MG63 (cell line): ENCODE data around the gene SUPT16H. TPM values are rescaled to one million over a fixed set of nuclear protein-coding genes. Genes with fewer than 3 reads are reported as not detected.
"Not testable (repeated sequence)": the region's sequence is repeated elsewhere in the genome, so short reads cannot be mapped to it uniquely, and the experiment has no call there.

Experiments used
- DNase-seq: peaks from one replicate; pipeline ENCODE4 v3.0.0-alpha.2; 2020
- H3K27me3 ChIP-seq: fragments of 250-450 bp; sonication (Bioruptor Pico); 2 replicates; pipeline ENCODE4 v1.5.1; 2020; ENCODE audit warnings: mild to moderate bottlenecking, moderate library complexity
- H3K36me3 ChIP-seq: fragments of 250-450 bp; sonication (Bioruptor Pico); 2 replicates; pipeline ENCODE4 v1.5.1; 2020; ENCODE audit warnings: mild to moderate bottlenecking, moderate library complexity
- H3K4me3 ChIP-seq: fragments of 250-450 bp; sonication (Bioruptor Pico); 2 replicates; pipeline ENCODE4 v1.5.1; 2020; ENCODE audit warnings: mild to moderate bottlenecking, moderate library complexity
- H3K9me3 ChIP-seq: fragments of 250-450 bp; sonication (Bioruptor Pico); 2 replicates; pipeline ENCODE4 v1.5.1; 2020; ENCODE audit warnings: mild to moderate bottlenecking, moderate library complexity
- total RNA-seq: library from RNA; depleted of rRNA; stranded (reverse); fragments of >200 nt; shearing (Covaris generic); gene quantifications from 2 replicates; pipeline ENCODE4 v1.2.3, GENCODE V29; 2014; ENCODE audit warnings: low replicate concordance

The SUPT16H gene
- total RNA-seq, 1 experiment from 2014 or later, result 27.0 TPM

GRCh38 chr14:21379338-21379737 is 4.5 kb downstream of the SUPT16H start:
- no peak for DNase-seq
- Histone ChIP-seq H3K9me3 (no peaks in the 10 kb centered on the region), H3K36me3 (peaks cover 23% of the 10 kb centered on the region), H3K27me3 (no peaks in the 10 kb centered on the region), H3K4me3 (no peak overlapping the region)

GRCh38 chr14:21373980-21374379 is 9.8 kb downstream of the SUPT16H start:
- no peak overlapping the region for H3K4me3 ChIP-seq
- no peak for DNase-seq
- H3K27me3 ChIP-seq, result no peaks in the 10 kb centered on the region
- no peaks in the 10 kb centered on the region for H3K9me3 ChIP-seq
- H3K36me3 ChIP-seq, result peaks cover 48% of the 10 kb centered on the region

DNA sequence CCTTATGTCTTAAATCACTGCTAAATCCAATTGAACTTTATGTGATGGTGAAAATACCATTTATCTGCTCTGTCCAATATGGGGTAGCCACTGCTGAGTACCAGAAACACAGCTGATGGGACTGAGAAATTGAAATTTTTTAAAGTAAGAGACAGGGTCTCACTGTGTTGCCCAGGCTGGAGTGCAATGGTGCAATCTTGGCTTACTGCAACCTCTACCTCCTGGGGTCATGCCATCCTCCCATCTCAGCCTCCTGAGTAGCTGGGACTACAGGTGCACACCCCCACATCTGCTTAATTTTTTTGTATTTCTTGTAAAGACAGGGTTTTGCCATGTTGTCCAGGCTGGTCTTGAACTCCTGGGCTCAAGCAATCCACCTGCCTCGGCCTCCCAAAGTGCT is 11.0 kb downstream of the SUPT16H start:
- H3K36me3 ChIP-seq, result peaks cover 53% of the 10 kb centered on the region
- not testable (repeated sequence) for H3K4me3 ChIP-seq, H3K9me3 ChIP-seq, DNase-seq, H3K27me3 ChIP-seq

GRCh38 chr14:21369949-21370679 is 13.7 kb downstream of the SUPT16H start:
- no peaks in the 10 kb centered on the region for H3K9me3 ChIP-seq
- H3K4me3 ChIP-seq, result no peak overlapping the region
- DNase-seq, result no peak
- H3K27me3 ChIP-seq, result no peaks in the 10 kb centered on the region
- peaks cover 53% of the 10 kb centered on the region for H3K36me3 ChIP-seq

- no peaks in the 10 kb centered on the region for H3K27me3 ChIP-seq
- H3K4me3 ChIP-seq, result no peak overlapping the region
- no peaks in the 10 kb centered on the region for H3K9me3 ChIP-seq
- H3K36me3 ChIP-seq, result peaks cover 68% of the 10 kb centered on the region
- DNase-seq, result no peak
These were observed 16.2 kb downstream of the SUPT16H start for GRCh38 chr14:21367582-21368144.

- H3K36me3 ChIP-seq, result peaks cover 48% of the 10 kb centered on the region
- no peak overlapping the region for H3K4me3 ChIP-seq
- DNase-seq, result no peak
- no peaks in the 10 kb centered on the region for H3K9me3 ChIP-seq
- no peaks in the 10 kb centered on the region for H3K27me3 ChIP-seq
These were observed 27.3 kb downstream of the SUPT16H start for GRCh38 chr14:21356511-21356910.

- Histone ChIP-seq H3K9me3 (no peaks in the 10 kb centered on the region), H3K36me3 (peaks cover 32% of the 10 kb centered on the region)
- DNase-seq, result no peak
These were observed 31.2 kb downstream of the SUPT16H start for GRCh38 chr14:21352587-21352986.

GRCh38 chr14:21350539-21350938 is 33.3 kb downstream of the SUPT16H start:
- no peak for DNase-seq
- H3K36me3 ChIP-seq, result peaks cover 22% of the 10 kb centered on the region
- no peak overlapping the region for H3K4me3 ChIP-seq
- no peaks in the 10 kb centered on the region for H3K27me3 ChIP-seq
- H3K9me3 ChIP-seq, result no peaks in the 10 kb centered on the region

More at GRCh38 chr14:21352587-21352986, 31.2 kb downstream of the SUPT16H start:
- H3K4me3 ChIP-seq, result no peak overlapping the region
- H3K27me3 ChIP-seq, result no peaks in the 10 kb centered on the region

DNA sequence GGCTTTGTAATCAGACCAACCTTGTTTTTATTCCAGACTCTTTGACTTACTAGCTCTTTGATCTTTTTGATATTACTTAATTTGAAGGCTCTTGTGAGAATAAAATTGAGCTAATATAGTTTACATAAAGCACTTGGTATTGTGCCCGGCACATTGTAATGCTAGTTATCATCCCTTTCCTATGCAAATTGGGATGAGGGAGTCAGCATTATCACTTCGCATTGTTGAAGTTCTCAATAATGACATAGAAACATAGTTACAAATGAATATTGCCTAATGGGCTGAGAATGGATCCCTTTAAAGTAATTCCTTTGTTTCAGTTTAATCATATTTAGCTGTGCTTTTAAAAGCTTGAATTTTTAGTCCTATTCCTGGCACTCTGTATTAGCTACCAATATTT is 36.6 kb downstream of the SUPT16H start:
- no peak for DNase-seq
- no peaks in the 10 kb centered on the region for H3K9me3 ChIP-seq

GRCh38 chr14:21346532-21347135 is 37.2 kb downstream of the SUPT16H start:
- H3K36me3 ChIP-seq, result peaks cover 6% of the 10 kb centered on the region
- DNase-seq, result peak; percentile 22
- H3K4me3 ChIP-seq, result no peak overlapping the region

More for the DNA sequence above, 36.6 kb downstream of the SUPT16H start:
- no peaks in the 10 kb centered on the region for H3K27me3 ChIP-seq
- peaks cover 6% of the 10 kb centered on the region for H3K36me3 ChIP-seq
- no peak overlapping the region for H3K4me3 ChIP-seq

GRCh38 chr14:21343035-21343794 is 40.6 kb downstream of the SUPT16H start:
- no peak for DNase-seq
- no peaks in the 10 kb centered on the region for H3K27me3 ChIP-seq
- H3K36me3 ChIP-seq, result no peaks in the 10 kb centered on the region
- H3K9me3 ChIP-seq, result no peaks in the 10 kb centered on the region
- no peak overlapping the region for H3K4me3 ChIP-seq

More at GRCh38 chr14:21346532-21347135, 37.2 kb downstream of the SUPT16H start:
- H3K27me3 ChIP-seq, result no peaks in the 10 kb centered on the region
- H3K9me3 ChIP-seq, result no peaks in the 10 kb centered on the region

GRCh38 chr14:21334202-21334906 is 49.5 kb downstream of the SUPT16H start:
- DNase-seq, result no peak
- Histone ChIP-seq H3K9me3 (no peaks in the 10 kb centered on the region), H3K4me3 (no peak overlapping the region), H3K27me3 (no peaks in the 10 kb centered on the region), H3K36me3 (no peaks in the 10 kb centered on the region)

DNA sequence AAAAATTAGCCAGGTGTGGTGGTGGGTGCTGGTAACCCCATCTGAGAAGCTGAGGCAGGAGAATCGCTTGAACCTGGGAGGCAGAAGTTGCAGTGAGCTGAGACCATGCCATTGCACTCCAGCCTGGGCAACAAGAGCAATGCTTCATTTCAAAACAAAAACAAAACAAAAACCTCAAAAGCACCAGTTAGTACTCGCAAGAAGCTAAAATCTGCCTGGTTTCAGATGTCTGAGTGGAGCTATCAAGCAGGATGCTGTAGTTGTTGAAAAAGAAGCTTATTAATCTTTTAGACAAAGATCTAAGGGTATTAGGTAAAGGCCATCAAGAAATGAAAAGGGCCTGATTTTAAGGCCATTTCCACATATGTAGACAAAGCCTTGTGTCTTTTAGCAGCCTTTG is 50.9 kb downstream of the SUPT16H start:
- H3K27me3 ChIP-seq, result no peaks in the 10 kb centered on the region
- no peaks in the 10 kb centered on the region for H3K9me3 ChIP-seq
- DNase-seq, result no peak
- H3K4me3 ChIP-seq, result no peak overlapping the region
- H3K36me3 ChIP-seq, result no peaks in the 10 kb centered on the region

DNA sequence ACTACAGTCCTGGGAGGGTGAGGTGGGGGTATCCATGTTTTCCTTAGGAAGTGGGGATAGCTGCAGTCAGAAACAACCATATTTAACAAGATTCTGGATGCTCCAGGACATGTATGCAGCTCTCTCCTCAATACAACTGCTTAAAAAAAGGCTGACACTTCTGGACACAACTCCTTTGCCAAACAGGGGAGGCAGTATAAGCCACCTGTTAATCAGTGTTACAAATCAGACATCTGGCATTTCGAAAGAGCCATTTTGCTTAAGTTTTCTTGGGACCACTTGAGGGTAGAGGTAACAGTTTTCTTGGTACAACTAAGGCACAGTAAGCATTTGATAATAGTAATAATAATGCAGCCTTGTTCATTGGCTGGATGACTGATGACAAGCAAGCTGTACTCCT is 56.8 kb downstream of the SUPT16H start:
- Histone ChIP-seq H3K4me3 (no peak overlapping the region), H3K27me3 (no peaks in the 10 kb centered on the region), H3K36me3 (no peaks in the 10 kb centered on the region), H3K9me3 (no peaks in the 10 kb centered on the region)
- DNase-seq, result no peak

- no peak for DNase-seq
- Histone ChIP-seq H3K9me3 (no peaks in the 10 kb centered on the region), H3K4me3 (no peak overlapping the region), H3K36me3 (no peaks in the 10 kb centered on the region), H3K27me3 (no peaks in the 10 kb centered on the region)
These were observed 61.1 kb downstream of the SUPT16H start for GRCh38 chr14:21322716-21323115.

GRCh38 chr14:21320913-21321312 is 62.9 kb downstream of the SUPT16H start:
- no peaks in the 10 kb centered on the region for H3K27me3 ChIP-seq
- no peaks in the 10 kb centered on the region for H3K9me3 ChIP-seq
- no peaks in the 10 kb centered on the region for H3K36me3 ChIP-seq
- no peak overlapping the region for H3K4me3 ChIP-seq
- DNase-seq, result no peak

- Histone ChIP-seq H3K36me3 (no peaks in the 10 kb centered on the region), H3K4me3 (no peak overlapping the region), H3K27me3 (no peaks in the 10 kb centered on the region), H3K9me3 (no peaks in the 10 kb centered on the region)
- no peak for DNase-seq
These were observed 66.4 kb downstream of the SUPT16H start for GRCh38 chr14:21317398-21317797.
